ENCODE results near the gene NATD1. TPM values are rescaled to one million over a fixed set of nuclear protein-coding genes. Genes with fewer than 3 reads are reported as not detected.

Gene NATD1
- total RNA-seq, 1 donor from 2014 or later, result 1.1 TPM

- Mint-ChIP-seq H3K9me3 (no peaks in the 10 kb centered on the region), H3K27me3 (peaks cover 16% of the 10 kb centered on the region), H3K27ac (no peak overlapping the region), H3K4me3 (no peak overlapping the region), H3K4me1 (peaks cover 5% of the 10 kb centered on the region), H3K36me3 (ENCODE audit: low read depth) (no peaks in the 10 kb centered on the region)
- intact Hi-C loops (cut with micrococcal nuclease), result no loop called here
- DNase-seq, result no peak
These were observed 2.4 kb downstream of the NATD1 start for GRCh38 chr17:21250854-21251253.

DNA sequence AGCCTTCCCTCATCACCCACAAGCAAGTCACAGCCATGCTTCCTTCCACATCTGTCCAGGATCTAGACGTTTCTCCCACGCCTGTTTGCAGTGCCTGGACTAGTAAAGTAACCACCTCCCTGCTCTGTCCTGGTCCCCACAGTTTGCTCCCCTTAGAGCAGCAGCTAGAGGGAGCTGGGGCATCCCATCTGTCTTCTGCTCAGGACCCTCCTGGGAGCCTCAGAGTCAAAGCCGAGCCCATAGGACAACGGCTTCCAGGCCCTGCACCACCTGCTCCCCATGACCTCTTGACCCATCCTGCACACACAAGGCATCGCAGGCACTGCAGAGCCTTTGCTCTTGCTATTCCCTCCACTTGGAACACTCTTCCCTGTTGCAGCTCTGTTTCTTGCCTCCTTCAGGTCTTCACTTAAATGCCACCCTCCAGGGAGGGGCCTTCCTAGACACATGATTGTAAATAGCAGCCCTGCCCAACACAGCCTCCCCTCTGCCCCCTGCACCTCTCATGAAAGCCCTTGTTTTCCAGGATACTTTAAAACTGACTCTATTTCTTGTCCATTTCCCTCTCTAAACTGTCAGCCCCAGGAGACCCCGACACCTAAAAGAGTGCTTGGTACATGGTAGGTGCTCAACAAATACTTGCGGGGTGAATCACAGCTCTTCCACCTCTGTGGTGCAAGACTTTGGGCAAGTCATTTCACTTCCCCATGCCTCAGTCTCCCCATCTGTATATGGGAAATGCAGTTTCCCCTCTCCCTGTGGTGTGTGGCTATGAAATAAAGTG, 3.1 kb downstream of the NATD1 start:
- Mint-ChIP-seq H3K36me3 (ENCODE audit: low read depth) (no peaks in the 10 kb centered on the region), H3K4me1 (peaks cover 5% of the 10 kb centered on the region), H3K27ac (no peak overlapping the region), H3K4me3 (no peak overlapping the region), H3K27me3 (peaks cover 16% of the 10 kb centered on the region), H3K9me3 (no peaks in the 10 kb centered on the region)
- no peak for DNase-seq
- intact Hi-C loops (cut with micrococcal nuclease), result no loop called here

GRCh38 chr17:21249086-21249795, 4.0 kb downstream of the NATD1 start:
- H3K4me3 Mint-ChIP-seq, result no peak overlapping the region
- no peak for DNase-seq
- H3K4me1 Mint-ChIP-seq, result peaks cover 5% of the 10 kb centered on the region
- peaks cover 14% of the 10 kb centered on the region for H3K27me3 Mint-ChIP-seq
- intact Hi-C loops (cut with micrococcal nuclease), result no loop called here
- H3K9me3 Mint-ChIP-seq, result no peaks in the 10 kb centered on the region
- H3K36me3 Mint-ChIP-seq (ENCODE audit: low read depth), result no peaks in the 10 kb centered on the region
- no peak overlapping the region for H3K27ac Mint-ChIP-seq

DNA sequence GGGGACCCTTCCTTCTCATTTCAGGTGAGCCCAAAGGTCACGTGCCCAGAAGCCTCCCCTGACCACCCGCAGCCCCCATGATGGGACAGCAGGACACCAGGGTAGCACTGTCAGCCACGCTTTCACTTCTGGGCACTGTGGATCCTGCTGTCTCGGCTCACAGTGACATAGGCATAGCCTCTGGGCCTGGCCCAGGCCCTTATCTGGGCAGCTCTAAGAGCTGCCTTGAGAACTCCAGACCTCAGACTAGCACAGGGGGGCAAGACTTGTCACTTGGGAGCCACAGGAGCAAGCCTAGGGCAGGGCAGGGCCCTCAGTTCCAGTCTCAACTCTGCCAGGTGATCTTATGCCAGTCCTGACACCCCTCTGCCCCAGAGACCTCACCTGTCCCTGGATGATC, 4.7 kb downstream of the NATD1 start:
- no peak overlapping the region for H3K27ac Mint-ChIP-seq
- H3K4me1 Mint-ChIP-seq, result peaks cover 3% of the 10 kb centered on the region
- no peak for DNase-seq
- no peaks in the 10 kb centered on the region for H3K9me3 Mint-ChIP-seq
- H3K27me3 Mint-ChIP-seq, result peaks cover 14% of the 10 kb centered on the region
- H3K36me3 Mint-ChIP-seq (ENCODE audit: low read depth), result no peaks in the 10 kb centered on the region
- intact Hi-C loops (cut with micrococcal nuclease), result no loop called here
- H3K4me3 Mint-ChIP-seq, result no peak overlapping the region

DNA sequence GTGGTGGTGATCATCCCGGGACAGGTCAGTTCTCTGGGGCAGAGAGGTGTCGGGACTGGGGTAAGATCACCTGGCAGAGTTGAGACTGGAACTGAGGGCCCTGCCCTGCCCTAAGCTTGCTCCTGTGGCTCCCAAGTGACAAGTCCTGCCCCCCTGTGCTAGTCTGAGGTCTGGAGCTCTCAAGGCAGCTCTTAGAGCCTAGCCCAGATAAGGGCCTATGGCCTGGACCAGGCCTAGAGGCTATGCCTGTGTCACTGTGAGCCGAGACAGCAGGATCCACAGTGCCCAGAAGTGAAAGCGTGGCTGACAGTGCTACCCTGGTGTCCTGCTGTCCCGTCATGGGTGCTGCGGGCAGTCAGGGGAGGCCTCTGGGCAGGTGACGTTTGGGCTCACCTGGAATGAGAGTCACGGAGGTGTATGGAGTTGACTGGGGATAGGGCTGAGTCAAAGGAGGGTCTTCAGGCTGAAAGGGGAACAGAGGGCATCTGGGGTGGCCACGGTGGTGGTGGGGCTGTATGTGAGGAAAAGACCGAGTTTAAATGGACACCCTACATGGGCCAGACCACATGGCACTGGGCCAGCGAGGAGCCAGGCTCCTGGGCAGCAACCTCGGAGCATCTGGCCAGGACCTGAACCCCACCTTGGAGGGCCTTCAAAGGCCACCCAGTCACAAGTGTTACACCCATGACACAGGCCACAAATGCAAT, 5.5 kb downstream of the NATD1 start:
- no peaks in the 10 kb centered on the region for H3K9me3 Mint-ChIP-seq
- DNase-seq, result no peak
- intact Hi-C loops (cut with micrococcal nuclease), result no loop called here
- H3K36me3 Mint-ChIP-seq (ENCODE audit: low read depth), result no peaks in the 10 kb centered on the region
- H3K4me3 Mint-ChIP-seq, result no peak overlapping the region
- peaks cover 14% of the 10 kb centered on the region for H3K27me3 Mint-ChIP-seq
- H3K4me1 Mint-ChIP-seq, result peaks cover 2% of the 10 kb centered on the region
- H3K27ac Mint-ChIP-seq, result no peak overlapping the region

GRCh38 chr17:21246698-21247097, 6.5 kb downstream of the NATD1 start:
- intact Hi-C loops (cut with micrococcal nuclease), result no loop called here
- peaks cover 2% of the 10 kb centered on the region for H3K4me1 Mint-ChIP-seq
- no peaks in the 10 kb centered on the region for H3K36me3 Mint-ChIP-seq (ENCODE audit: low read depth)
- H3K27ac Mint-ChIP-seq, result no peak overlapping the region
- H3K27me3 Mint-ChIP-seq, result peaks cover 6% of the 10 kb centered on the region
- no peaks in the 10 kb centered on the region for H3K9me3 Mint-ChIP-seq
- no peak for DNase-seq
- H3K4me3 Mint-ChIP-seq, result no peak overlapping the region

GRCh38 chr17:21245639-21246084, 7.5 kb downstream of the NATD1 start:
- Mint-ChIP-seq H3K4me1 (peaks cover 2% of the 10 kb centered on the region), H3K27me3 (peaks cover 2% of the 10 kb centered on the region), H3K36me3 (ENCODE audit: low read depth) (no peaks in the 10 kb centered on the region), H3K27ac (no peak overlapping the region), H3K9me3 (no peaks in the 10 kb centered on the region), H3K4me3 (no peak overlapping the region)
- no peak for DNase-seq
- intact Hi-C loops (cut with micrococcal nuclease), result no loop called here

GRCh38 chr17:21243516-21244303, 9.5 kb downstream of the NATD1 start:
- no peaks in the 10 kb centered on the region for H3K27me3 Mint-ChIP-seq
- H3K9me3 Mint-ChIP-seq, result no peaks in the 10 kb centered on the region
- intact Hi-C loops (cut with micrococcal nuclease), result no loop called here
- no peak overlapping the region for H3K27ac Mint-ChIP-seq
- no peaks in the 10 kb centered on the region for H3K36me3 Mint-ChIP-seq (ENCODE audit: low read depth)
- DNase-seq, result no peak
- no peaks in the 10 kb centered on the region for H3K4me1 Mint-ChIP-seq
- no peak overlapping the region for H3K4me3 Mint-ChIP-seq

GRCh38 chr17:21242780-21243515, 10.3 kb downstream of the NATD1 start:
- intact Hi-C loops (cut with micrococcal nuclease), result no loop called here
- DNase-seq, result no peak
- no peaks in the 10 kb centered on the region for H3K27me3 Mint-ChIP-seq
- no peaks in the 10 kb centered on the region for H3K4me1 Mint-ChIP-seq
- no peak overlapping the region for H3K4me3 Mint-ChIP-seq
- H3K27ac Mint-ChIP-seq, result no peak overlapping the region
- no peaks in the 10 kb centered on the region for H3K9me3 Mint-ChIP-seq
- H3K36me3 Mint-ChIP-seq (ENCODE audit: low read depth), result no peaks in the 10 kb centered on the region

- DNase-seq, result no peak
- Mint-ChIP-seq H3K4me1 (no peaks in the 10 kb centered on the region), H3K4me3 (no peak overlapping the region), H3K27me3 (no peaks in the 10 kb centered on the region), H3K27ac (no peak overlapping the region), H3K36me3 (ENCODE audit: low read depth) (no peaks in the 10 kb centered on the region), H3K9me3 (no peaks in the 10 kb centered on the region)
- intact Hi-C loops (cut with micrococcal nuclease), result no loop called here
These were observed 11.0 kb downstream of the NATD1 start for GRCh38 chr17:21242026-21242697.

DNA sequence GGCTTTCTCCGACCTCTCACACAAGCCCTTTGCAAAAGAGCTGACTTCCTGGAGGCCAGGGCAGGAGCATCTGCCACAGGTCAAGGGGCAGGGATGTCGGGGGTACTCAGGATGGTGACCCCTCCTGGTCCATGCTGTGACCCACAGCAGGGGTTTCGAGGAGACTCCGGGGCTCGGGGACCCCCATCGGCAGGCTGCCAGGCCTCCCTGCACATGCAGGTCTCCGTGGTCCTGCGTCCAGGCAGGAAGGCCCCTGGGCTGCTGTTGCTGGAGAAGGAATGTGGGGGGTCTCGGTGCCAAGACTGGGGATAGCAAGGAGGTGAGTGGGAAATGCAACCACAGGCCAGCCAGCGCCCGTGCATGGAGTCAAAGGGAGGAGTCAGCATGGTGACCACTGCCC, 11.6 kb downstream of the NATD1 start:
- Mint-ChIP-seq H3K36me3 (ENCODE audit: low read depth) (no peaks in the 10 kb centered on the region), H3K9me3 (no peaks in the 10 kb centered on the region), H3K4me1 (no peaks in the 10 kb centered on the region), H3K27me3 (no peaks in the 10 kb centered on the region), H3K27ac (no peak overlapping the region), H3K4me3 (no peak overlapping the region)
- intact Hi-C loops (cut with micrococcal nuclease), result no loop called here
- no peak for DNase-seq

DNA sequence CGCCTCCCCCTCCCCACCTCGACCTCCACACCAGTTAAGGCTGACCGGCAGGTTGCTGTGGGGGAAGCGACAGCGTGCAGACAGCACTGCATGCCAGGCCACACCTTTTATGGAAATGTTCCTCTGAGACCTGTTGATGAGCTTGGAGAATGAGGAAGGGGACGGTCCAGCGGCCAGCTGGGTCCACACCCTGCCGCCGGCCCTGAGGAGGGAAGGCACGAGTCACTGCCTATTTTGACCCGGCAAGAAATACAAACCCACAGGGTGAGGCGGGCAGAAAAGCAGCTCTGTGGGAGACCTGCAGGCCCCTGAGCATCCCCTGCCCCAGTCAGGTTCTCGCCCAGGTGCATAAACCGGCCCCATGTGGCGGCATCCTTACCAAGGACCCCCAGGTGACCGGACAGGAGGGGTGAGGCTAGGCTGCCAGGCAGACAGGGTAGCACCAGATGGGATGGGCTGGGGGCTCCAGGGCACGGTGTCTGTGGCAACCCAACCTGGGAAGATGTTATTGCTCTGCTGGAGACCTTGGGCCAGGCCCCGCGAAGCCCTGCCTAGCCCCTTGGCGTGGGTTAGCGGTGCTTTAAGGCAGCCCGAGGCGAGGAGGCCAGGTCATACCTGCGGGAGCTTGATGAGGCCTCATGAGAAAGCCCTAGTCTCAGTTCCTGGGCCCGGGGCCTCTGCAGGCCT, 12.7 kb downstream of the NATD1 start:
- Mint-ChIP-seq H3K36me3 (ENCODE audit: low read depth) (peaks cover 4% of the 10 kb centered on the region), H3K4me1 (peaks cover under 1% of the 10 kb centered on the region), H3K27ac (no peak overlapping the region), H3K4me3 (no peak overlapping the region), H3K9me3 (peaks cover 7% of the 10 kb centered on the region), H3K27me3 (no peaks in the 10 kb centered on the region)
- intact Hi-C loops (cut with micrococcal nuclease), result no loop called here
- no peak for DNase-seq
